ENCODE results near the gene RAB38.

RAB38 gene

GRCh38 chr11:88167853-88168252, 7.4 kb downstream of the RAB38 start:
- no peak overlapping the region for H3K4me3 ChIP-seq
- no peak for DNase-seq (ENCODE audit: low read depth, low spot score)
- no peak overlapping the region for H3K27ac ChIP-seq
- no peaks in the 10 kb centered on the region for H3K36me3 ChIP-seq (ENCODE audit: insufficient read depth, low read length)
- no peaks in the 10 kb centered on the region for H3K9me3 ChIP-seq (ENCODE audit: low read depth, low read length)
- TF ChIP-seq POLR2AphosphoS5 (IDR thresholded peaks at IDR 0.05; ENCODE audit: borderline replicate concordance, low read depth, low read length) = no peak
- no peak for TF ChIP-seq EZH2 (IDR thresholded peaks at IDR 0.05)
- no peak for TF ChIP-seq FOXP2 (optimal IDR thresholded peaks at IDR 0.05; ENCODE audit: control extremely low read depth, extremely low read length, insufficient read depth)
- no peak overlapping the region for H3K9ac ChIP-seq (ENCODE audit: insufficient read length)

DNA sequence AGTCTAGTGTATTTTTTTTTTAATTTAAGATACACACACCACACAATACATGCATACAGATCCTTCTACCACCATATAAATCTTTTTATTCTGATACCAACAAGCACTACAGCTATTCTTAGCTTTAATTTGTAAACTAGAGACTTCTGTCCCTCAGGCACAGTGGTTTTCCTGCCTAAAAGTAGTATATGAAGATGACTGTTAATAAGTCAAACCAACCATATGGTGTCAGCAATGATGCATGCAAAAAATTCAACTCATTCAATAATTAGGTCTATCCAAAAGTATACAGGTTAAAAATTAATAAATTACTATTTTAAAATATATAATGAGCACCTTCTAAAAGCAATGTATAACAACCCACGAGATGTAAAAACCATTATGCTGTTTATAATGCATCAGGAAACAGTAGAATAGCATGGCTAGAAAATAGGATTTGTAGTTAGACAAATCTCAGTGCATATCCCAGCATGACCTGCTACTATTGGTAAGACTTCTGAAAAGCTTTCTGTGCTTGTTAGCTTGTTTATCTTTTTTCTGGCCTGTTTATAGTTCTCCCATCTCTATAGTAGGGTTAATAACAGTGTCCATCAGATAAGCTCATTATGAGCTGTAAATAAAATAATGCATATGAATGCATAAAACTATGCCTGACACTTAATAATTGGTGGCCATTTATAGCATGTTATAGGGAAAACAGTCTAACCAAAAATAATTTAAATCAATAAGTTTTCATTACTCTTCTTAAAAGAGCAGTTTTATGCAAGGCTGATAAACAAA, 10.2 kb downstream of the RAB38 start:
- Histone ChIP-seq H3K9ac (ENCODE audit: insufficient read length) (no peak overlapping the region), H3K9me3 (ENCODE audit: low read depth, low read length) (no peaks in the 10 kb centered on the region), H3K27ac (no peak overlapping the region), H3K36me3 (ENCODE audit: insufficient read depth, low read length) (no peaks in the 10 kb centered on the region), H3K4me3 (no peak overlapping the region)
- TF ChIP-seq EZH2 (IDR thresholded peaks at IDR 0.05) (no peak), POLR2AphosphoS5 (IDR thresholded peaks at IDR 0.05; ENCODE audit: borderline replicate concordance, low read depth, low read length) (no peak), FOXP2 (optimal IDR thresholded peaks at IDR 0.05; ENCODE audit: control extremely low read depth, extremely low read length, insufficient read depth) (no peak)
- peak; percentile 3 for DNase-seq (ENCODE audit: low read depth, low spot score)

- TF ChIP-seq POLR2AphosphoS5 (IDR thresholded peaks at IDR 0.05; ENCODE audit: borderline replicate concordance, low read depth, low read length) = no peak
- no peak for TF ChIP-seq FOXP2 (optimal IDR thresholded peaks at IDR 0.05; ENCODE audit: control extremely low read depth, extremely low read length, insufficient read depth)
- no peak for TF ChIP-seq EZH2 (IDR thresholded peaks at IDR 0.05)
- Histone ChIP-seq H3K36me3 (ENCODE audit: insufficient read depth, low read length) (no peaks in the 10 kb centered on the region), H3K9me3 (ENCODE audit: low read depth, low read length) (no peaks in the 10 kb centered on the region), H3K27ac (no peak overlapping the region), H3K4me3 (no peak overlapping the region), H3K9ac (ENCODE audit: insufficient read length) (no peak overlapping the region)
- no peak for DNase-seq (ENCODE audit: low read depth, low spot score)
Observed at GRCh38 chr11:88164320-88164719, 10.9 kb downstream of the RAB38 start.

GRCh38 chr11:88158081-88158480, 17.2 kb downstream of the RAB38 start:
- Histone ChIP-seq H3K9ac (ENCODE audit: insufficient read length) (no peak overlapping the region), H3K9me3 (ENCODE audit: low read depth, low read length) (no peaks in the 10 kb centered on the region), H3K36me3 (ENCODE audit: insufficient read depth, low read length) (no peaks in the 10 kb centered on the region), H3K4me3 (no peak overlapping the region), H3K27ac (no peak overlapping the region)
- TF ChIP-seq FOXP2 (optimal IDR thresholded peaks at IDR 0.05; ENCODE audit: control extremely low read depth, extremely low read length, insufficient read depth) (no peak), EZH2 (IDR thresholded peaks at IDR 0.05) (no peak), POLR2AphosphoS5 (IDR thresholded peaks at IDR 0.05; ENCODE audit: borderline replicate concordance, low read depth, low read length) (no peak)
- DNase-seq (ENCODE audit: low read depth, low spot score) = no peak

- Histone ChIP-seq H3K36me3 (ENCODE audit: insufficient read depth, low read length) (no peaks in the 10 kb centered on the region), H3K4me3 (no peak overlapping the region), H3K27ac (no peak overlapping the region), H3K9ac (ENCODE audit: insufficient read length) (no peak overlapping the region), H3K9me3 (ENCODE audit: low read depth, low read length) (no peaks in the 10 kb centered on the region)
- no peak for TF ChIP-seq FOXP2 (optimal IDR thresholded peaks at IDR 0.05; ENCODE audit: control extremely low read depth, extremely low read length, insufficient read depth)
- no peak for DNase-seq (ENCODE audit: low read depth, low spot score)
Observed at GRCh38 chr11:88157370-88157769, 17.9 kb downstream of the RAB38 start.

DNA sequence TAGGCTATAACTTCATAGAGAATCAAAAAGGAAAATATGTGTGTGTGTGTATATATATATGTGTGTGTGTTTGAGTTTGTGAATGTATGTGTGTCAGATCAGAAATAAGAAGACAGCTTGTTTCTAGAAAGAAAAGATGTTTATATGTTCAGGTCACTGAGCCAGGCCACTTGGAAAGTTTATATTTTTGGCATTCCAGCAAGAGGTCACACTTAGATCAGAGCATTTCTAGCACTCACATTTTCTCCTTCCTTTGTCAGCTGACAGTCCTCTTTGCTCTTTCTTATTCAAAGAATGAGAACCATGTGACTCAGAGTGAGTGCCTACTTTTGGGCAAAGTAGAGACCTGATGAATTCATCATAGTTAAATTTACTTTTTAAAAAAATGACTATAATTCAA, 22.9 kb downstream of the RAB38 start:
- no peak for TF ChIP-seq FOXP2 (optimal IDR thresholded peaks at IDR 0.05; ENCODE audit: control extremely low read depth, extremely low read length, insufficient read depth)
- TF ChIP-seq POLR2AphosphoS5 (IDR thresholded peaks at IDR 0.05; ENCODE audit: borderline replicate concordance, low read depth, low read length) = no peak
- no peak for TF ChIP-seq EZH2 (IDR thresholded peaks at IDR 0.05)
- Histone ChIP-seq H3K4me3 (no peak overlapping the region), H3K36me3 (ENCODE audit: insufficient read depth, low read length) (no peaks in the 10 kb centered on the region), H3K27ac (no peak overlapping the region), H3K9ac (ENCODE audit: insufficient read length) (no peak overlapping the region), H3K9me3 (ENCODE audit: low read depth, low read length) (no peaks in the 10 kb centered on the region)
- no peak for DNase-seq (ENCODE audit: low read depth, low spot score)

GRCh38 chr11:88151709-88152265, 23.5 kb downstream of the RAB38 start:
- Histone ChIP-seq H3K27ac (no peak overlapping the region), H3K4me3 (no peak overlapping the region), H3K36me3 (ENCODE audit: insufficient read depth, low read length) (no peaks in the 10 kb centered on the region), H3K9ac (ENCODE audit: insufficient read length) (no peak overlapping the region), H3K9me3 (ENCODE audit: low read depth, low read length) (no peaks in the 10 kb centered on the region)
- DNase-seq (ENCODE audit: low read depth, low spot score) = no peak
- TF ChIP-seq POLR2AphosphoS5 (IDR thresholded peaks at IDR 0.05; ENCODE audit: borderline replicate concordance, low read depth, low read length) (no peak), EZH2 (IDR thresholded peaks at IDR 0.05) (no peak), FOXP2 (optimal IDR thresholded peaks at IDR 0.05; ENCODE audit: control extremely low read depth, extremely low read length, insufficient read depth) (no peak)

- Histone ChIP-seq H3K36me3 (ENCODE audit: insufficient read depth, low read length) (no peaks in the 10 kb centered on the region), H3K9me3 (ENCODE audit: low read depth, low read length) (no peaks in the 10 kb centered on the region), H3K9ac (ENCODE audit: insufficient read length) (no peak overlapping the region), H3K4me3 (no peak overlapping the region), H3K27ac (no peak overlapping the region)
- no peak for DNase-seq (ENCODE audit: low read depth, low spot score)
- TF ChIP-seq EZH2 (IDR thresholded peaks at IDR 0.05) = no peak
- no peak for TF ChIP-seq FOXP2 (optimal IDR thresholded peaks at IDR 0.05; ENCODE audit: control extremely low read depth, extremely low read length, insufficient read depth)
- no peak for TF ChIP-seq POLR2AphosphoS5 (IDR thresholded peaks at IDR 0.05; ENCODE audit: borderline replicate concordance, low read depth, low read length)
Observed at GRCh38 chr11:88146106-88146505, 29.1 kb downstream of the RAB38 start.

All from SK-N-MC (cell line).